22Rv1 (cell line): ENCODE data around the gene RBM33.

ENCODE experiments used
- H3K27ac ChIP-seq: fragments of 450-650 bp; 2 replicates; pipeline ENCODE4 v1.5.1; 2017
- CTCF ChIP-seq: fragments of 450-650 bp; IDR thresholded peaks from 2 replicates; pipeline ENCODE4 v1.5.1; 2017; ENCODE audit warnings: mild to moderate bottlenecking
- ZFX ChIP-seq: fragments of 450-650 bp; IDR thresholded peaks from 2 replicates; pipeline ENCODE4 v1.6.1; 2017; ENCODE audit warnings: antibody characterized with exemption, borderline replicate concordance

RBM33 gene

DNA sequence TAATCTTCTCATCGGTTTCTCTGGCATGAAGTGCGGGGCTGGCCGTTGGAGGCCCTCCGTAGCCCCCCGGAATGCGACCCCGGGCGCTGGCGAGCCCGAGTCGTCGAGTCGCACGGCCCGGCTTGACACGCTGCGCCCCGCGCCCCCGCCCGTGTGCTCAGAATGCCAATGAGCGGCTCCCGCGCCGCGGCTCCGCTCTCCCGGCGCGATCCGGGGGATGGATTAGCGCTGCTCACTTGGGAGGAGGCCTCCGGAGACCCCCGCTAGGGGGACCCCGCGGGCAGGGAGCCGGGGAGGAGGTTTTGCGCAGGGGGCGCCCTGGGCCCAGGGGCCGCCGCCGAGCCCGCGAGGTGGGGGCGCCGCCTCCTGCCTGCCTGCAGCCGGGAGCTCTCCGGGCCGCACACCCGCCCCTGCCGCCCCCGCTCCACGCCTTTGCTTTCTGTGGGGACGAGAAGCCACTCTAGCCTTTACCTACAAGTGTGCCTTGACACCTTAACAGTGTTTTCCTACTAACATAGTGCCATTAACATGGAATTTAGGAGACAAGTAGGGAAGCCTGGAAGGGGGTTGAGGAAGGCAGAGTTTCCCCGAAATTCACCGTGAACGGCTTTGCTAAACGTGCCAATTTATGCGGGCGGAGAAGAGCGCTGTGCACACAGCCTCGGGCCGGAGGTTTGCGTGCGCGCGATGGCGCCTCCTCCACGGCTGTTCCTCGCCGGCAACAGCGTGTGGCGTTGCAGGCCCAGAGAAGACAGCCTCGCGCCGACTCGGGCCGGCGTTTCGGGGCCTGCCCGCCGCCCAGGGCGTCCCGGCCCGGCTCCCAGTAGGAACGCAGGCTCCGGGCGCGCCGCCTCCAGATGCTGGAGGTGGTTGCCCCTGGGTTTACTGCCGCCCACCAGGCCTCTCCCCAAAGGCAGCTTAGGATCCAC is 160.7 kb downstream of the RBM33 start:
- H3K27ac ChIP-seq: no peak overlapping the region
- TF ChIP-seq ZFX (no peak), CTCF (peak; percentile 98)

GRCh38 chr7:155805826-155806095 is 161.3 kb downstream of the RBM33 start:
- H3K27ac ChIP-seq: no peak overlapping the region

DNA sequence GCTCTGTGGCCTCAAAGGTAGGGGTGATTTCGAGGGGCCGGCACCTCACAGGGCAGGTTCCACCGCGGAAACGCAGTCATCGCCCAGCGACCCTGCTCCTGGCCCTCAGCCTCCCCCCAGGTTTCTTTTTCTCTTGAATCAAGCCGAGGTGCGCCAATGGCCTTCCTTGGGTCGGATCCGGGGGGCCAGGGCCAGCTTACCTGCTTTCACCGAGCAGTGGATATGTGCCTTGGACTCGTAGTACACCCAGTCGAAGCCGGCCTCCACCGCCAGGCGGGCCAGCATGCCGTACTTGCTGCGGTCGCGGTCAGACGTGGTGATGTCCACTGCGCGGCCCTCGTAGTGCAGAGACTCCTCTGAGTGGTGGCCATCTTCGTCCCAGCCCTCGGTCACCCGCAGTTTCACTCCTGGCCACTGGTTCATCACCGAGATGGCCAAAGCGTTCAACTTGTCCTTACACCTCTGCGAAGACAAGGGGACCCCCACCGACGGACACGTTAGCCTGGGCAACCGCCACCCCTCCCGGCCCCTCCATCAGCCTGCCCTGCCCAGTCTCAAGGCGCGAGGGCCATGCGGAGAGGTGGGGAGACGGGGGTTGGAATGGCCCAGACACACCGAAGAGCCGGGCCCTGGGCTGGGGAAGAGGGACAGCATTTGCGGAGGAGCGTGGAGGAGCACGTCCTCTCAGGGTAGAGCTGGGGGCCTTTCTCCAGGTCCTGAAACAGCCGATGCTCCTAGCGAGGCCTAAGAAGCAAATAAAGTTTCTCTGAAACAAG is 161.8 kb downstream of the RBM33 start:
- no peak for TF ChIP-seq ZFX
- no peak for TF ChIP-seq CTCF
- no peak overlapping the region for H3K27ac ChIP-seq

More at GRCh38 chr7:155805826-155806095, 161.3 kb downstream of the RBM33 start:
- TF ChIP-seq CTCF (no peak), ZFX (no peak)

DNA sequence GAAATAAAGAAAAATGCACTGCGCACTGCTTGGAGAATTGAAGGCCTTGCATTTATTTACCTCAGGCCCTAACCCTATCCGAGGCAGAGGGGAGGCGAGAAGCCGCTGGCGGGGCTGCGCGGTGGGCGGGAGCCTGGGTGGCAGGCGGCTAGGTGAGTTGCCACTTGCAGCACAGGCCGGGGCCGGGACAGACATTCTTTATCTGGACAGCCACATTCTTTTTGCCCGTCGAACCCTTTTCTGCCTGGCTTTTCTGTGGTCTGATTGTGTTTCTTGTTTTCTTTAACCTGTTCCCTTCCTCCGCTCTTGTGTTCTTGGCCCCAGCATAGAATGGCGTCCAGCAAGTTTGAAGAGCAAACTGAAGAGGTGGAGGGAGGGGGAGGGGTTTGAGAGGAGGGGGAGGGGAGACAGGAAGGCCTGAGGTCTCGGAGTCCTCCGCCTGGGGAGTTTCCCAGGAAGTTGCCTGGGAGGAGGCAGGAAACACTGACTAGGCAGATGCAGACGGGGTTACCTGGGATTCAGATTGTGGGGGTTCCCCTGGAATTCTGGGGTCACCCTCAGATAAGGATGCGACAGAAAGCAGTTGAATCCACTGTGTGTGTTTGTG is 162.7 kb downstream of the RBM33 start:
- no peak for TF ChIP-seq ZFX
- no peak for TF ChIP-seq CTCF
- H3K27ac ChIP-seq: no peak overlapping the region

DNA sequence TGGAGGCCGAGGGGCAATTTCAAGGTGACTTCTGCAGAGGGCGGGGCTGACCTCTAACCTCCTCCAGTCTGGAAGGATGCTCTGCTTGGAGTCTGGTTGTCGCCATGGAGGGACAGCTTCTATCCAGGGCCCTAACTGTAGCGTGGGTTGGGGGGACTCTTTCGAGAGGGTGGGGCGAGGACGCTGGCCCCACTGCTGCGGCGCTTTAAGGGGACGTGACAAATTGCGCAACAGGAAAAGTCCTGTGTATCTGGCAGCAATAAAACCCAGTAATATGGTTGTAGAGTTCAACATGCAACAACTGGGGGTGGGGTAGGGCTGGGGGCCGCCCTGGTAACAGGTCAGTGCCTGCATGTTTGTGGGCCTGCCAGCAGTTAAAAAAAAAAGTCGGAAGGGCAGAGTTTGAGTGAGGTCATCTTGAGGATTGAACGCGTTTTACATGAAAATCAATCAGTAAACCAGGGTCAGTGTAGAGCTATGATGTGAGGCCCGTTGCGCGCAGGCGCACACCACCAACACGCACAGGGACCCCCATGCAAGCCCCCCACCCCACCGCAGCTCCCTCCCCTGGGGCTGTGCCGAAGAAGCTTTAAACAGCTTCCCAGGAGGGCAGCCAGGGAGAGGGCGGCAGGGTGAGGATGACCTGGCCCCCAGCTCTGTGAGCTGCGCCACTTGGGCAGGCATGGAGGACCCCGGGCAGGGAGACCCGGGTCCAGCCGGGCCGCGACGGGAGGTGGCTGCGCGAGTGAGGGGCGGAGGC is 163.5 kb downstream of the RBM33 start:
- TF ChIP-seq ZFX (no peak), CTCF (no peak)
- 0 out of 2 replicates have a peak overlapping the region, but pooled peaks have one; percentile 26 for H3K27ac ChIP-seq

DNA sequence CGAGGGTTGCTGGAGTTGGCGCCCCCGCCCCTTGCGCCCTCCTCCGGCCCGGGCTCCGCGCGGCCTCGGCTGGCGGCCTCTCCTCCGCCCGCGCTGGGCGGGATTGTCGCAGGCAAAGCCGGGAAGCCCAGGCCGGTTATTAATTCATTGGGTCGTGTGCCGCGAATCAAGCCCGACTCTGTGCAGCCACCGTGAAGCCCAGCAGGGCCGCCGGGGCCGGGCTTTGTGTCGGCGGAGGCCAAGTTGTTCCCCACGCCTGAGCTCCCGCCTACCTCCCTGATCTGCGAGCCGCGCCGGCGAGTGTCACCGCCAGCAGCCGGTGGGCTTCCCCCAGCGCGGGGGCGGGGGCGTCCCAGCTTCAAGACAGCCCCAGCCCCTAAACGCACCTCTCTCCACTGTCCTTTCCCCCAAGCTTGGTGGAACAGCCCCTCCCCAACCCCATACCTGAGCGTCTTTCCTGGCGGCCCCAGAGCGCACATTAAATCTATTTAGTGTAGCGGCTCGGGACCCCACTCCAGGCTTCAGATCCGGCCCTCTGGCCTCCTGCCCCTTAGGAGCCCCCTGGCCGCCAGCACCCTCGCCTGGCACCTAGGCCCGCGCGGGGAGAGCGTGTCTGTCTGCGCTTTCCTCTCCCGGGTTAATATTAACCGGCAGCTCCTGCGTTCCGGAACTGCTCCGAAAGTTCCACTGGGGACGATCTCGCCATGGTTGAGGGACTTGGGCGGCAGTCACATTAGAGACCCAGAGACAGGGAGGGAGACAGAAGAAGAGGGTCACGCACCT is 164.3 kb downstream of the RBM33 start:
- peak; percentile 15; the same call in 1 of the 2 replicates for TF ChIP-seq CTCF
- no peak for TF ChIP-seq ZFX
- H3K27ac ChIP-seq: peak overlapping the region; percentile 26; the same call in 1 of the 2 replicates
